Ishikawa (cell line): ENCODE measurements around the gene SORD.

Experiments used
- EGR1 ChIP-seq: IDR thresholded peaks from 2 replicates; pipeline ENCODE4 v1.6.1; 2012
- EP300 ChIP-seq: IDR thresholded peaks from 2 replicates; pipeline ENCODE4 v1.6.1; 2012; ENCODE audit warnings: borderline replicate concordance
- FOXM1 ChIP-seq: IDR thresholded peaks from 2 replicates; pipeline ENCODE4 v1.6.1; 2012; ENCODE audit warnings: low read depth, borderline replicate concordance
- RAD21 ChIP-seq: IDR thresholded peaks from 2 replicates; pipeline ENCODE4 v1.6.1; 2012; ENCODE audit warnings: low read depth
- YY1 ChIP-seq: IDR thresholded peaks from 2 replicates; pipeline ENCODE4 v1.6.1; 2012; ENCODE audit warnings: low read depth
- TF ChIP-seq, protein P1 (sequence below): IDR thresholded peaks from 2 replicates; pipeline ENCODE4 v1.6.1; 2012; ENCODE audit warnings: low read depth, mild to moderate bottlenecking
- TF ChIP-seq, protein P2 (sequence below): IDR thresholded peaks from 2 replicates; pipeline ENCODE4 v1.6.1; 2012

DNA sequence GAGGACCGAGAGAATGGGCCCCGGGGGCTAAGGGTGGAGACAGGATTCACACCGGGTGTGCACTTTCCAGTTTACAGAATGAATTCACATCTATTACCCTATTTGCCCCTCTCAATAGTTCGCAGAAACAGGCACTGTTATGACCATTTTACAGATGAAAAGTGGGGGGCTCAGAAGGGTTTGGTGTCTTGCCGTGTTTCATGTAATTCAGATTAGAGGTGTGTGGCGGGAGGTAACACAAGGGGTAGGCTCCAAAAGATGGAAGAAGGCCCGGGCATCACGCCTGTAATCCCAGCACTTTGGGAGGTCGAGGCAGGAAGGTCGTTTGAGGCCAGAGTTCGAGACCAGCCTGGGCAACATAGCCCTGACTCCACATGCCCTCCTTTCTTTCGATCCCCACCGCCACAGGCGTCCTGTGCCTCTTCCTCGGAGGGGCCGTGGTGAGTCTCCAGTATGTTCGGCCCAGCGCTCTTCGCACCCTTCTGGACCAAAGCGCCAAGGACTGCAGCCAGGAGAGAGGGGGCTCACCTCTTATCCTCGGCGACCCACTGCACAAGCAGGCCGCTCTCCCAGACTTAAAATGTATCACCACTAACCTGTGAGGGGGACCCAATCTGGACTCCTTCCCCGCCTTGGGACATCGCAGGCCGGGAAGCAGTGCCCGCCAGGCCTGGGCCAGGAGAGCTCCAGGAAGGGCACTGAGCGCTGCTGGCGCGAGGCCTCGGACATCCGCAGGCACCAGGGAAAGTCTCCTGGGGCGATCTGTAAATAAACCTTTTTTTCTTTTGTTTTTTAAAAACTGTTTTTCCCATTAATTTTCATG, 94.5 kb downstream of the SORD start:
- TF ChIP-seq YY1 (no peak), EP300 (no peak), RAD21 (no peak), EGR1 (no peak), FOXM1 (no peak)
- TF ChIP-seq, protein P1, sequence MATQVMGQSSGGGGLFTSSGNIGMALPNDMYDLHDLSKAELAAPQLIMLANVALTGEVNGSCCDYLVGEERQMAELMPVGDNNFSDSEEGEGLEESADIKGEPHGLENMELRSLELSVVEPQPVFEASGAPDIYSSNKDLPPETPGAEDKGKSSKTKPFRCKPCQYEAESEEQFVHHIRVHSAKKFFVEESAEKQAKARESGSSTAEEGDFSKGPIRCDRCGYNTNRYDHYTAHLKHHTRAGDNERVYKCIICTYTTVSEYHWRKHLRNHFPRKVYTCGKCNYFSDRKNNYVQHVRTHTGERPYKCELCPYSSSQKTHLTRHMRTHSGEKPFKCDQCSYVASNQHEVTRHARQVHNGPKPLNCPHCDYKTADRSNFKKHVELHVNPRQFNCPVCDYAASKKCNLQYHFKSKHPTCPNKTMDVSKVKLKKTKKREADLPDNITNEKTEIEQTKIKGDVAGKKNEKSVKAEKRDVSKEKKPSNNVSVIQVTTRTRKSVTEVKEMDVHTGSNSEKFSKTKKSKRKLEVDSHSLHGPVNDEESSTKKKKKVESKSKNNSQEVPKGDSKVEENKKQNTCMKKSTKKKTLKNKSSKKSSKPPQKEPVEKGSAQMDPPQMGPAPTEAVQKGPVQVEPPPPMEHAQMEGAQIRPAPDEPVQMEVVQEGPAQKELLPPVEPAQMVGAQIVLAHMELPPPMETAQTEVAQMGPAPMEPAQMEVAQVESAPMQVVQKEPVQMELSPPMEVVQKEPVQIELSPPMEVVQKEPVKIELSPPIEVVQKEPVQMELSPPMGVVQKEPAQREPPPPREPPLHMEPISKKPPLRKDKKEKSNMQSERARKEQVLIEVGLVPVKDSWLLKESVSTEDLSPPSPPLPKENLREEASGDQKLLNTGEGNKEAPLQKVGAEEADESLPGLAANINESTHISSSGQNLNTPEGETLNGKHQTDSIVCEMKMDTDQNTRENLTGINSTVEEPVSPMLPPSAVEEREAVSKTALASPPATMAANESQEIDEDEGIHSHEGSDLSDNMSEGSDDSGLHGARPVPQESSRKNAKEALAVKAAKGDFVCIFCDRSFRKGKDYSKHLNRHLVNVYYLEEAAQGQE: no peak
- TF ChIP-seq, protein P2, sequence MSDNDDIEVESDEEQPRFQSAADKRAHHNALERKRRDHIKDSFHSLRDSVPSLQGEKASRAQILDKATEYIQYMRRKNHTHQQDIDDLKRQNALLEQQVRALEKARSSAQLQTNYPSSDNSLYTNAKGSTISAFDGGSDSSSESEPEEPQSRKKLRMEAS: no peak
